ENCODE results near the gene TARBP2.

TARBP2 gene

DNA sequence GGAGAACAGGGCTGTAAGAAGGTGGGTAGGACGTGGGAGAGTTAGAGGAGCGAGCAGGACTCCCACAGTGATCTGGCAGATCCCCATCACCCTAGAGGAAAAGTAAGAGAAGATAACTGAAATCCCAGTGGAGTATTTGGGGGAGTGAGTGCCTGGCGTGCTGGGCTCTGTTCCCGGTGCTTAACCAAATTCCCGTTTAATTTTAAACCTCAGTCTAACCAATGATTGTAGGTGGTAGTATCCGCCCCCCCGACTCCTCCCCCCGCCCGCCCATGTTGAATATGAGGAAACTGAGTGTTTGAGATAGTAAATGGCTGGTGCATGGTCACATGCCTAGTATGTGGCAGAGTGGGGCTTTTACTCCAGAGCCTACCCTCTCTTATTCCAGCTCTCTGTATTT, 1.2 kb downstream of the TARBP2 start:
- H3K27me3 ChIP-seq: no peaks in the 10 kb centered on the region
- peak overlapping the region; percentile 84 to 100 (median 99) for H3K4me2 ChIP-seq
- H3K36me3 ChIP-seq: peaks cover 34 to 50% (median 44%) of the 10 kb centered on the region in 11 experiments
- H4K20me1 ChIP-seq: peaks cover 0 to 27% (median 0%) of the 10 kb centered on the region in 11 experiments; a peak in 8 of 22 replicates
- peak overlapping the region in 10 of 11 experiments; percentile 90 to 98 (median 96); a peak in 18 of 22 replicates for H3K27ac ChIP-seq
- H3K9ac ChIP-seq: peak overlapping the region; percentile 85 to 97 (median 92)
- peak overlapping the region; percentile 58 to 79 (median 66) for H3K4me3 ChIP-seq
- no peak for TF ChIP-seq Cebpa-rat (IDR thresholded peaks at IDR 0.05)
- H3K4me1 ChIP-seq: peaks cover 43 to 67% (median 57%) of the 10 kb centered on the region in 10 experiments
- no peaks in the 10 kb centered on the region for H3K9me3 ChIP-seq (replicated peaks in 1 of 11)

DNA sequence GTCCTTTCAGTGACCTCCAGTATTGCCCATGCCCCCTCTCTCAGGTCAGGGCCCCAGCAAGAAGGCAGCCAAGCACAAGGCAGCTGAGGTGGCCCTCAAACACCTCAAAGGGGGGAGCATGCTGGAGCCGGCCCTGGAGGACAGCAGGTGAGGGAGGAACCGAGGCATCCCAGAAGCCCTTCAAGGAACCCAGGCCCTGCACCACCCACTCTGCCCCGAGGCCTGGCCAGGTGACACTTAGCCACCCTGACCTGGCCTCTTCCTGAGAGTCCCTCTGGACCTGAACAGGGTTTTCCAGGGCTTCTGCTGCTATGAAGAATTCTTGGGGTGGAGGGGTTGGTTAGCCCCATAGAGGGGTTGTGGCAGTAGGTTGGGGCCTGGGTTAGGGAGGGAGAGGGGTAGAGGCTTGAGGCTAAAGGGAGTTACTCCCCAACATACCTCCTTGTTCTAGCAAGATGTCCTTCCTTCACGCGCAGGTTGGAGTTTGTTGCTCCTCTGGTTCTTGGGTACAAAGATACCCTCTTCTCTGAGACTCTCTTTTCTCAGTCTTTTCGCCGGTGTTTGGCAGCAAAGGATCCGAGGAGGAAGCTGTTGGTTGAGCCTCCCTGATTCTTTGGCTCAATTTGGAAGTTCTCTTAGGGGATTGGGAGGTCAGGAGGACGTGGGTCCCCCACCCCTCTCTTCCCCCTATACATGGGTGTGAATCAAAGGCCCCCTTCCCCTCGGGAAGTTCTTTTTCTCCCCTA, 2.1 kb downstream of the TARBP2 start:
- H3K36me3 ChIP-seq: peaks cover 36 to 54% (median 48%) of the 10 kb centered on the region in 11 experiments
- H3K9me3 ChIP-seq (replicated peaks in 1 of 11): no peaks in the 10 kb centered on the region
- peak overlapping the region in 5 of 11 experiments; percentile 6 to 39 (median 13); a peak in 5 of 22 replicates for H3K27ac ChIP-seq
- no peaks in the 10 kb centered on the region for H3K27me3 ChIP-seq
- peaks cover 35 to 59% (median 49%) of the 10 kb centered on the region in 10 experiments for H3K4me1 ChIP-seq
- H3K4me2 ChIP-seq: peak overlapping the region; percentile 51 to 100 (median 99); a peak in 20 of 22 replicates
- no peak for TF ChIP-seq Cebpa-rat (IDR thresholded peaks at IDR 0.05)
- peak overlapping the region; percentile 44 to 97 (median 90); a peak in 18 of 22 replicates for H3K9ac ChIP-seq
- H4K20me1 ChIP-seq: peaks cover 0 to 27% (median 0%) of the 10 kb centered on the region in 11 experiments; a peak in 8 of 22 replicates
- H3K4me3 ChIP-seq: no peak overlapping the region

DNA sequence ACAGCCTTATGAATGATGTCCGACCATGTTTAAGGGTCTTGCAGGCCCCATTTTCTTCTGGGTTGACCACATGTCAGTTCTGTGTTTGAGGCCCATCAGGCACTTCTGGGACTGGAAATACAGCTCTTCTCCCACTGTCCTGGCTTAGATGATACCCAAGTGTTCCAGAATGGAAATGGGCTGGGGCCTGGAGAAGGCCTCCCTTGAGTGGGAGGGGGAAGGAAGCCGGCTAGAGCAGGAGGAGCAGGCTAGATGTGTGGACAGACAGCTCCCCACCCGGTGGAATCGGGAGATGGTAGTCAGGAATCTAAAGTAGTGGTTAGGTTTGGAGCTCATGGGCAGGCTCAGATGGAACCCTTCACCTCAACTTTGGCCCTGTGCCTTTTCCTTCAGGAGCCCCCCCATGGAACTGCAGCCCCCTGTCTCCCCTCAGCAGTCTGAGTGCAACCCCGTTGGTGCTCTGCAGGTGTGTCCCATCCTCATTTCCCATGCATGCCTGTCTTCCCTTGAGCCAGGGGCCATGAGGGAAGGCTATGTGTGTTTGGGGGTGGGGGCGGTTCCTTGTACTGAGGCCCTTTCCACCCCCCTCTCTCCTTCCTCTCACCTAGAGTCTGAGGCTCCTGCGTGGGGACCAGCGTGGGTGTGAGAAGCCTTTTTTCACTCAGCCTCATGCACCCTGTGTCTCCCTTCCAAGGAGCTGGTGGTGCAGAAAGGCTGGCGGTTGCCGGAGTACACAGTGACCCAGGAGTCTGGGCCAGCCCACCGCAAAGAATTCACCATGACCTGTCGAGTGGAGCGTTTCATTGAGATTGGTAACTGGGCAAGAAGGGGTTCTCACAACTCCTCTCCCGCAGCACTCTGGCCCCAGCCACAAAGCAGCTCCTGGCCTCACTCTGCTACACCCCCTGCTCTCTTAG, 3.2 kb downstream of the TARBP2 start:
- Histone ChIP-seq H3K9me3 (replicated peaks in 1 of 11) (no peaks in the 10 kb centered on the region), H3K27me3 (no peaks in the 10 kb centered on the region), H3K36me3 (peaks cover 36 to 56% (median 48%) of the 10 kb centered on the region in 11 experiments), H3K4me3 (no peak overlapping the region), H3K4me2 (no peak overlapping the region; a peak in 1 of 22 replicates), H3K9ac (peak overlapping the region in 8 of 11 experiments; percentile 16 to 95 (median 58); a peak in 8 of 22 replicates), H3K4me1 (peaks cover 37 to 61% (median 49%) of the 10 kb centered on the region in 10 experiments), H4K20me1 (peaks cover 0 to 27% (median 0%) of the 10 kb centered on the region in 11 experiments; a peak in 7 of 22 replicates), H3K27ac (peak overlapping the region in 3 of 11 experiments; percentile 55 to 69 (median 59); a peak in 5 of 22 replicates)
- TF ChIP-seq Cebpa-rat (IDR thresholded peaks at IDR 0.05): no peak

DNA sequence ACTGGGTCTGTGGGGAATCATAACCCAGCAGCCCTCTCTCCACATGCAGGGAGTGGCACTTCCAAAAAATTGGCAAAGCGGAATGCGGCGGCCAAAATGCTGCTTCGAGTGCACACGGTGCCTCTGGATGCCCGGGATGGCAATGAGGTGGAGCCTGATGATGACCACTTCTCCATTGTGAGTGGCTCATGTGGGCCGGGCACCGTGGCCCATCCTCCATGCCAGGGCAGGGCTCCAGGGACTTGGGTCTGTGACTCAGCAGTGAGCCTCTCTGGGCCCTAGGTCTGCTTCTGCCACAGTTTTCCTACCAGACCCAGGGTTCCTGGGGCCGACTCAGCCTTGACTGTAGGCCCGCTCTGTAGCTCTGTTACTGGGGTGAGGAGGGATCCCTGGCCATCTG, 4.0 kb downstream of the TARBP2 start:
- Histone ChIP-seq H4K20me1 (peaks cover 0 to 27% (median 0%) of the 10 kb centered on the region in 11 experiments; a peak in 7 of 22 replicates), H3K4me2 (peak overlapping the region in 6 of 11 experiments; percentile 9 to 42 (median 28); a peak in 8 of 22 replicates), H3K4me3 (no peak overlapping the region), H3K27ac (peak overlapping the region in 9 of 11 experiments; percentile 27 to 69 (median 55); a peak in 17 of 22 replicates), H3K27me3 (no peaks in the 10 kb centered on the region), H3K36me3 (peaks cover 37 to 64% (median 49%) of the 10 kb centered on the region in 11 experiments), H3K4me1 (peaks cover 31 to 56% (median 46%) of the 10 kb centered on the region in 10 experiments), H3K9me3 (replicated peaks in 1 of 11) (no peaks in the 10 kb centered on the region), H3K9ac (peak overlapping the region in 10 of 11 experiments; percentile 22 to 91 (median 60); a peak in 16 of 22 replicates)
- TF ChIP-seq Cebpa-rat (IDR thresholded peaks at IDR 0.05): no peak

DNA sequence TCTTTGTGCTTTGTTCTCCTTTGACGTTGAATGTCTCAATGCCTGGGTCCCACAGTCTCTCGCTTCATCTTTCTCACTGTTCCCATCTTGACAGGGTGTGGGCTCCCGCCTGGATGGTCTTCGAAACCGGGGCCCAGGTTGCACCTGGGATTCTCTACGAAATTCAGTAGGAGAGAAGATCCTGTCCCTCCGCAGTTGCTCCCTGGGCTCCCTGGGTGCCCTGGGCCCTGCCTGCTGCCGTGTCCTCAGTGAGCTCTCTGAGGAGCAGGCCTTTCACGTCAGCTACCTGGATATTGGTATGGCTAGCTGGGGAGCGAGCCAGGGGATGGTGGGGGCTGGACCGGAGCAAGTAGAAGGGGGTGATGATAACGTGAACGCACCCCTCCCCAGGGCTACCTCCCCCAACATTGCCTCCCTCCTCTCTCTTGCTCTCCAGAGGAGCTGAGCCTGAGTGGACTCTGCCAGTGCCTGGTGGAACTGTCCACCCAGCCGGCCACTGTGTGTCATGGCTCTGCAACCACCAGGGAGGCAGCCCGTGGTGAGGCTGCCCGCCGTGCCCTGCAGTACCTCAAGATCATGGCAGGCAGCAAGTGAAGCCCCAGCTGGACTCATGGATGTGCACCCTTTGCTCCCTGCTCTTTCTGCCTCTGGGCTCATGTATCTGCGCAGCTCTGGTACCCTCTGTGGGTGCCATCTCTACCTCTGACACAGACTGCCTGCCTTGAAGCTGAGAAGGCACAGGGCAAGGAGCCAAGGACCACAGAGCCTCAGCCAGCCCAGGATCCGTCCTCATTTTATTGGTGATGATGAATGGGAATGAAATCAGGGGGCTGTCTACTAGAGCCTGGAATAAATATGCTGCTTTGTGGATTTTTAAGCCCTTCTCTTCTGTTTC, 4.7 kb downstream of the TARBP2 start:
- no peaks in the 10 kb centered on the region for H3K27me3 ChIP-seq
- H3K4me3 ChIP-seq: no peak overlapping the region
- H3K9ac ChIP-seq: peak overlapping the region in 10 of 11 experiments; percentile 22 to 91 (median 60); a peak in 17 of 22 replicates
- no peaks in the 10 kb centered on the region for H3K9me3 ChIP-seq (replicated peaks in 1 of 11)
- H3K27ac ChIP-seq: peak overlapping the region in 9 of 11 experiments; percentile 27 to 69 (median 55); a peak in 17 of 22 replicates
- H4K20me1 ChIP-seq: peaks cover 0 to 27% (median 0%) of the 10 kb centered on the region in 11 experiments; a peak in 7 of 22 replicates
- peak overlapping the region in 6 of 11 experiments; percentile 9 to 42 (median 28); a peak in 8 of 22 replicates for H3K4me2 ChIP-seq
- peaks cover 44 to 72% (median 55%) of the 10 kb centered on the region in 11 experiments for H3K36me3 ChIP-seq
- TF ChIP-seq Cebpa-rat (IDR thresholded peaks at IDR 0.05): no peak
- peaks cover 28 to 52% (median 42%) of the 10 kb centered on the region in 10 experiments for H3K4me1 ChIP-seq

DNA sequence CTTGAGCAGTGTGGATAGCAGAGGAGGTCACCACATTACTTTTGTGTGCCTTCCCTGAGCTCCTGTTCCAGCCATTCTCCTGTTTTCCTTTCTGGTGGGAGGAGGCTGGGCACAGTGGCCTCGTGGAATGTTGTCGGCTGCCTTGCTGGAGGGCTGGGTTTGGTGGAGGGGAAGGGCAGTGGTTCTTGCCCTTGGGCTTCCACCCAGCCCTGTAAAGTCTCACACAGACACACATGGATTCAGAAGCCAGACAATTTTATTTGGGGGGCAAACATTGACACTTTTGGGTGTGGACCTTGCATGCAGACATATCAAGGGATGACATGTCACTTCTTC, 5.3 kb downstream of the TARBP2 start:
- H3K9ac ChIP-seq: peak overlapping the region in 6 of 11 experiments; percentile 3 to 64 (median 56); a peak in 6 of 22 replicates
- no peak overlapping the region for H3K4me2 ChIP-seq
- H3K9me3 ChIP-seq (replicated peaks in 1 of 11): no peaks in the 10 kb centered on the region
- H3K4me3 ChIP-seq: no peak overlapping the region
- H3K27ac ChIP-seq: peak overlapping the region in 2 of 11 experiments; percentile 66 to 69; a peak in 1 of 22 replicates
- no peak for TF ChIP-seq Cebpa-rat (IDR thresholded peaks at IDR 0.05)
- H3K4me1 ChIP-seq: peaks cover 27 to 52% (median 42%) of the 10 kb centered on the region in 10 experiments
- H3K36me3 ChIP-seq: peaks cover 50 to 78% (median 61%) of the 10 kb centered on the region in 11 experiments
- peaks cover 0 to 27% (median 0%) of the 10 kb centered on the region in 11 experiments; a peak in 7 of 22 replicates for H4K20me1 ChIP-seq
- no peaks in the 10 kb centered on the region for H3K27me3 ChIP-seq

DNA sequence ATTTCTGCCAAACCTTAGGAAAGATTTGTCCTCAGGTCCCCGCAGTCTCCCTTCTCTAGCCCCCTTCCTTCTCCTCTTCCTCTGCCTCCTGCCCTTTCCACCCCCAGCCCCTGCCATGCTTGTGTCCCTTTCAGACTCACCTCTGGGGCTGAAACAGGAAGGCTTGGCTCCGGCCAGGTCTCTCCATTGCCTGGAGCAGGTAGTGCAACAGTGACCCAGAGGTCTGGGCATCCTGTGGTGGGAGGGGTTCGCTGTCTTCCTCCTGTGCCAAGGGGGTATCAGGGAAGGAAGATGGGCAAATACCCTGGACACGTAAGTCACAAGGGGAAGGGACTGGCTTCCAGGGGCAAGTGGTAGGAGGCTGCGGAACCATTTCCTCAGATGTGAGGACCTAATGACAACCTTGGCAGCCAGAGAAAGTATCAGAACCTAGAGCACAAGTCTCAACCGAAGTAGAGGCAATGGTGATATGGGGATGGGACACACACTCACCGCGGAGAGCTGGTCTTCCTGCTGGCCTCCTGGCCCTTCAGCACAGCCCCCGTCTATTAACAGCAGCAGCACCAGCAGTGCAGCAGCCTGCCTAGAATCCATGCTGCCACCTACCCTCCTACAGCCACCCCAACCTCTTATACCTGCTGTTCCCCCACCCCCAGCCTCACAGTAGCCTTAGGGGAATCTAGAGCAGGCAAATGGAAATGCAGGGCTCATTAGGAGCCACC, 6.0 kb downstream of the TARBP2 start, which contains the start of gene NPFF:
TSS of gene NPFF (minus strand) at position 604 of the 722 bp plus-strand sequence. CDS start at position 594, 10 bp downstream.
- Histone ChIP-seq H3K4me3 (no peak within 1 kb of the TSS), H3K4me1 (peaks cover 21 to 46% (median 36%) of the 10 kb centered on the region in 10 experiments), H4K20me1 (peaks cover 0 to 27% (median 0%) of the 10 kb centered on the region in 11 experiments; a peak in 7 of 22 replicates), H3K36me3 (peaks cover 57 to 84% (median 67%) of the 10 kb centered on the region in 11 experiments), H3K9ac (peak within 1 kb of the TSS in 6 of 11 experiments; percentile 3 to 64 (median 56); a peak in 8 of 22 replicates), H3K9me3 (replicated peaks in 1 of 11) (no peaks in the 10 kb centered on the region), H3K4me2 (peak within 1 kb of the TSS in 6 of 11 experiments; percentile 34 to 52 (median 46); a peak in 6 of 22 replicates), H3K27me3 (no peaks in the 10 kb centered on the region), H3K27ac (peak within 1 kb of the TSS in 1 of 11 experiments; percentile 69; a peak in 1 of 22 replicates)
- no peak for TF ChIP-seq Cebpa-rat (IDR thresholded peaks at IDR 0.05)
